Measurements from ENCODE around the gene MRM3. TPM values are rescaled to one million over a fixed set of nuclear protein-coding genes. Genes with fewer than 3 reads are reported as not detected.

MRM3 gene
- total RNA-seq, 1 experiment from 2014 or later, result 61.5 TPM

- Histone ChIP-seq H3K27me3 (ENCODE audit: control insufficient read depth, insufficient read depth, low read length) (no peaks in the 10 kb centered on the region), H3K36me3 (replicated peaks; ENCODE audit: control insufficient read depth, insufficient read depth, low read length) (no peaks in the 10 kb centered on the region; the same call in 1 of the 2 replicates), H3K4me3 (ENCODE audit: insufficient read depth, low read depth, low read length) (no peak overlapping the region)
- peak; percentile 59 for DNase-seq
Observed at GRCh38 chr17:841313-841712, 59.2 kb downstream of the MRM3 start.

Other genes with a start within 250 kb of the MRM3 start
- gene VPS53, start 67.5 kb upstream of the MRM3 start, total RNA-seq (2014; rRNA removed; shearing (Covaris generic)), result 7.9 and 9.6 TPM in 2 replicates
- gene TLCD3A, start 49.8 kb upstream of the MRM3 start, total RNA-seq (2014; rRNA removed; shearing (Covaris generic)), result 11.0 and 12.4 TPM in 2 replicates
- 21.4 and 29.4 TPM in 2 replicates for gene GEMIN4, start 30.1 kb upstream of the MRM3 start, total RNA-seq (2014; rRNA removed; shearing (Covaris generic))
- 55.9 and 60.8 TPM in 2 replicates for gene GLOD4, start 73 bp upstream of the MRM3 start, total RNA-seq (2014; rRNA removed; shearing (Covaris generic))
- 127 and 142 TPM in 2 replicates for gene NXN, start 197.4 kb downstream of the MRM3 start, total RNA-seq (2014; rRNA removed; shearing (Covaris generic))
- gene TIMM22, start 214.8 kb downstream of the MRM3 start, total RNA-seq (2014; rRNA removed; shearing (Covaris generic)), result 20.8 and 31.0 TPM in 2 replicates